Muscle layer of colon (tissue), 2 donors: ENCODE data around the gene ADGRD1.

Experiments
- H3K27ac ChIP-seq: one replicate; pipeline ENCODE4 v1.7.0; 2013; ENCODE audit warnings: low read depth, mild to moderate bottlenecking, low read length, moderate library complexity
- H3K27me3 ChIP-seq, 2 donors: one replicate each; pipeline ENCODE4 v1.7.0; 2013; ENCODE audit warnings: low read length in 2 of 2, mild to moderate bottlenecking in 2 of 2; ENCODE audit not compliant: insufficient read depth in 2 of 2, control insufficient read depth in 1 of 2
- H3K36me3 ChIP-seq: one replicate; pipeline ENCODE4 v1.7.0; 2013; ENCODE audit warnings: mild to moderate bottlenecking, low read length; ENCODE audit not compliant: insufficient read depth
- H3K4me1 ChIP-seq: one replicate; pipeline ENCODE4 v1.7.0; 2013; ENCODE audit warnings: mild to moderate bottlenecking, low read length; ENCODE audit not compliant: insufficient read depth
- H3K4me3 ChIP-seq, 2 donors: one replicate each; pipeline ENCODE4 v1.7.0; 2013; ENCODE audit warnings: low read length in 2 of 2, low read depth in 1 of 2, mild to moderate bottlenecking in 1 of 2, moderate library complexity in 1 of 2
- H3K9ac ChIP-seq: one replicate; pipeline ENCODE4 v1.7.0; 2013; ENCODE audit warnings: low read length
- H3K9me3 ChIP-seq: one replicate; pipeline ENCODE4 v1.7.0; 2013; ENCODE audit warnings: mild to moderate bottlenecking, low read length
- donor health status: abdominal sarcoma.
- donor health status: Adenocarcinoma of cecum.

The ADGRD1 gene

GRCh38 chr12:130956456-130957303, 3.0 kb downstream of the ADGRD1 start:
- H3K27ac ChIP-seq: no peak overlapping the region
- no peak overlapping the region for H3K4me3 ChIP-seq

GRCh38 chr12:130957304-130957621, 3.6 kb downstream of the ADGRD1 start:
- Histone ChIP-seq H3K9me3 (no peaks in the 10 kb centered on the region), H3K4me1 (peaks cover 36% of the 10 kb centered on the region), H3K27me3 (no peaks in the 10 kb centered on the region), H3K4me3 (no peak overlapping the region), H3K36me3 (no peaks in the 10 kb centered on the region), H3K27ac (no peak overlapping the region), H3K9ac (no peak overlapping the region)

More at GRCh38 chr12:130956456-130957303, 3.0 kb downstream of the ADGRD1 start:
- peaks cover 35% of the 10 kb centered on the region for H3K4me1 ChIP-seq
- H3K9ac ChIP-seq: no peak overlapping the region
- H3K36me3 ChIP-seq: no peaks in the 10 kb centered on the region
- no peaks in the 10 kb centered on the region for H3K27me3 ChIP-seq
- H3K9me3 ChIP-seq: no peaks in the 10 kb centered on the region

- peaks cover 26% of the 10 kb centered on the region for H3K4me1 ChIP-seq
- no peaks in the 10 kb centered on the region for H3K27me3 ChIP-seq
- no peaks in the 10 kb centered on the region for H3K9me3 ChIP-seq
- H3K36me3 ChIP-seq: no peaks in the 10 kb centered on the region
- no peak overlapping the region for H3K4me3 ChIP-seq
- no peak overlapping the region for H3K9ac ChIP-seq
- no peak overlapping the region for H3K27ac ChIP-seq
Measured at GRCh38 chr12:130958557-130959140, 4.9 kb downstream of the ADGRD1 start.

GRCh38 chr12:130959632-130960031, 5.9 kb downstream of the ADGRD1 start:
- no peaks in the 10 kb centered on the region for H3K36me3 ChIP-seq
- H3K9me3 ChIP-seq: no peaks in the 10 kb centered on the region
- no peaks in the 10 kb centered on the region for H3K27me3 ChIP-seq
- H3K4me1 ChIP-seq: peaks cover 26% of the 10 kb centered on the region
- no peak overlapping the region for H3K27ac ChIP-seq
- H3K9ac ChIP-seq: no peak overlapping the region
- H3K4me3 ChIP-seq: no peak overlapping the region

- Histone ChIP-seq H3K9ac (no peak overlapping the region), H3K36me3 (no peaks in the 10 kb centered on the region), H3K4me1 (peaks cover 26% of the 10 kb centered on the region), H3K27me3 (no peaks in the 10 kb centered on the region), H3K9me3 (no peaks in the 10 kb centered on the region), H3K27ac (no peak overlapping the region), H3K4me3 (no peak overlapping the region)
Measured at GRCh38 chr12:130960058-130960457, 6.4 kb downstream of the ADGRD1 start.

- Histone ChIP-seq H3K27ac (no peak overlapping the region), H3K4me1 (peaks cover 19% of the 10 kb centered on the region), H3K4me3 (no peak overlapping the region), H3K36me3 (no peaks in the 10 kb centered on the region), H3K9ac (no peak overlapping the region), H3K27me3 (no peaks in the 10 kb centered on the region), H3K9me3 (no peaks in the 10 kb centered on the region)
Measured at GRCh38 chr12:130960787-130961186, 7.1 kb downstream of the ADGRD1 start.

- Histone ChIP-seq H3K27ac (peak overlapping the region; percentile 74), H3K36me3 (peaks cover 1% of the 10 kb centered on the region)
Measured at GRCh38 chr12:130961921-130962451, 8.3 kb downstream of the ADGRD1 start.

GRCh38 chr12:130965214-130965613, 11.5 kb downstream of the ADGRD1 start:
- Histone ChIP-seq H3K4me3 (no peak overlapping the region), H3K9ac (no peak overlapping the region), H3K4me1 (peaks cover 18% of the 10 kb centered on the region), H3K27ac (no peak overlapping the region), H3K36me3 (peaks cover 26% of the 10 kb centered on the region), H3K27me3 (no peaks in the 10 kb centered on the region), H3K9me3 (no peaks in the 10 kb centered on the region)

More at GRCh38 chr12:130961921-130962451, 8.3 kb downstream of the ADGRD1 start:
- Histone ChIP-seq H3K4me1 (peaks cover 18% of the 10 kb centered on the region), H3K4me3 (no peak overlapping the region), H3K9me3 (no peaks in the 10 kb centered on the region), H3K27me3 (no peaks in the 10 kb centered on the region), H3K9ac (no peak overlapping the region)

DNA sequence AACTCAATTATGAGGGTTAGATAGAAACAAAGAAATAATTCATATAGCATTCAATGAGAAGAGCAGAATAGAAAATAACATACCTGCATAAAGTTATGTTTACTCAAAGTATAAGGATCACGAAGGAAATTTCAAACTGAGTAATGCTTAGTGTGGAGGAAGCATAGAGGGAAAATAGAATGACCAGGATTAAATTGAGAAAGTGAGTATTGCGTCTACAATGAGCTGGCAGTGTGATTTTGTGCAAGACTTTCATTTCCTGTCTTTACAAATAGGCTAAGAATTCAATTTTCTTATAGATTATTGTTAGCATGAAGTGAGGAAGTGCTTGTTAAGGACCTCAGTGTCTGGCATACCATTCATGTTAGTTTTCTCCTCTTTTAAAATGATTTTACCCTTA, 12.0 kb downstream of the ADGRD1 start:
- no peaks in the 10 kb centered on the region for H3K27me3 ChIP-seq
- H3K9ac ChIP-seq: no peak overlapping the region
- peaks cover 18% of the 10 kb centered on the region for H3K4me1 ChIP-seq
- H3K9me3 ChIP-seq: no peaks in the 10 kb centered on the region
- H3K27ac ChIP-seq: no peak overlapping the region
- H3K36me3 ChIP-seq: peaks cover 29% of the 10 kb centered on the region
- H3K4me3 ChIP-seq: no peak overlapping the region

GRCh38 chr12:130966443-130967030, 12.8 kb downstream of the ADGRD1 start:
- no peaks in the 10 kb centered on the region for H3K27me3 ChIP-seq
- H3K9me3 ChIP-seq: no peaks in the 10 kb centered on the region
- peaks cover 31% of the 10 kb centered on the region for H3K36me3 ChIP-seq
- H3K9ac ChIP-seq: no peak overlapping the region
- no peak overlapping the region for H3K27ac ChIP-seq
- peaks cover 11% of the 10 kb centered on the region for H3K4me1 ChIP-seq
- no peak overlapping the region for H3K4me3 ChIP-seq

- Histone ChIP-seq H3K4me1 (peaks cover under 1% of the 10 kb centered on the region), H3K36me3 (peaks cover 35% of the 10 kb centered on the region), H3K4me3 (no peak overlapping the region), H3K9me3 (no peaks in the 10 kb centered on the region), H3K9ac (no peak overlapping the region), H3K27ac (no peak overlapping the region), H3K27me3 (no peaks in the 10 kb centered on the region)
Measured at GRCh38 chr12:130967636-130968035, 13.9 kb downstream of the ADGRD1 start.
